Central memory CD8-positive, alpha-beta T cell (primary cell): ENCODE data around the gene CLMN.

Experiments used
- ATAC-seq: fragments of 150-1000 bp; cut with Tn5 transposase; replicated peaks from 2 replicates; pipeline ENCODE4 v1.10.0; 2022; ENCODE audit warnings: mild to moderate bottlenecking, moderate FRiP score, moderate number of reproducible peaks; ENCODE audit not compliant: poor library complexity, severe bottlenecking; ENCODE audit errors: extremely low read depth
- DNase-seq, 2 donors: peaks; one replicate each; pipeline ENCODE4 v3.0.0; 2021; ENCODE audit warnings: low spot score in 2 of 2
- H3K27ac Mint-ChIP-seq: one replicate; pipeline ENCODE4 v1.8.0; 2022; ENCODE audit warnings: low read depth, mild to moderate bottlenecking, moderate library complexity, mixed read lengths
- H3K27me3 Mint-ChIP-seq: one replicate; pipeline ENCODE4 v1.8.0; 2022; ENCODE audit warnings: mixed read lengths
- H3K36me3 Mint-ChIP-seq: one replicate; pipeline ENCODE4 v1.8.0; 2022; ENCODE audit warnings: mild to moderate bottlenecking, moderate library complexity, mixed read lengths; ENCODE audit not compliant: insufficient read depth
- H3K4me1 Mint-ChIP-seq: one replicate; pipeline ENCODE4 v1.8.0; 2022; ENCODE audit warnings: mixed read lengths
- H3K4me3 Mint-ChIP-seq: one replicate; pipeline ENCODE4 v1.8.0; 2022; ENCODE audit warnings: mild to moderate bottlenecking, moderate library complexity, mixed read lengths
- H3K9me3 Mint-ChIP-seq: one replicate; pipeline ENCODE4 v1.8.0; 2022; ENCODE audit warnings: mixed read lengths

The CLMN gene

DNA sequence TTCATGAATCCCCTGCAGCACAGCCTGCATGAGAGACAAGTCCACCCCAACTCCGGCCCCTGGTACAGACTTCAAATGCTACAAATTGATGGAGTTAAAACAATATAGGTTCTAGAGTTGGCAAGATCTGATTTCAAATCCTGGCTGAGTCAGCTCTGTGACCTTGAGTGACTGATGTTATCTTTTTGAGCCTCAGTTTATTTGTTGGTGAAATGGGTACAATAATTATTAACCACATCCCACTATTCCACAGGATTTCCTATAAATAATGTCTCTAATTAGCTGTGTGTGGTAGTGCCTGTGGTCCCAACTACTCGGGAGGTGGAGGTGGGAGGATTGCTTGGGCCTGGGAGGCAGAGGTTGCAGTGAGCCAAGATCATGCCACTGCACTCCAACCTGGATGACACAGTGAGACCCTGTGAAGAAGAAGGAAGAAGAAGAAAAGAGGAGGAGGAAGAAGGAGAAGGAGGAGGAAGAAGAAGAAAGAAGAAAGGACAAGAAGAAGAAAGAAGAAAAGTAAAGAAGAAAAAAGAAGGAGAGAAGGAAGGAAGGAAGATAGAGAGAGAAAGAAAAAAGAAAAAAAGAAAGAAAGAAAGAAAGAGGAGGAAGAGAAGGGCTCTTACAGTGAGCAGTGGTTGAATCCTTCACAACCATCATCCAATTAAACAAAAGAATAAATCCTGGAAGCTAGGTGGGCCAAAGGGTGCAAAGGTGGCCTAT lies 122.7 kb downstream of the CLMN start:
- no peak overlapping the region for H3K4me3 Mint-ChIP-seq
- H3K27ac Mint-ChIP-seq = no peak overlapping the region
- peaks cover 34% of the 10 kb centered on the region for H3K27me3 Mint-ChIP-seq
- H3K4me1 Mint-ChIP-seq = peaks cover 5% of the 10 kb centered on the region
- ATAC-seq = no peak
- no peak for DNase-seq
- no peaks in the 10 kb centered on the region for H3K9me3 Mint-ChIP-seq
- H3K36me3 Mint-ChIP-seq = no peaks in the 10 kb centered on the region

- Mint-ChIP-seq H3K9me3 (no peaks in the 10 kb centered on the region), H3K4me3 (no peak overlapping the region), H3K27ac (no peak overlapping the region), H3K27me3 (peaks cover 34% of the 10 kb centered on the region), H3K4me1 (peaks cover 5% of the 10 kb centered on the region), H3K36me3 (no peaks in the 10 kb centered on the region)
- no peak for DNase-seq
- ATAC-seq = no peak
Observed at GRCh38 chr14:95196268-95196667, 123.4 kb downstream of the CLMN start.

DNA sequence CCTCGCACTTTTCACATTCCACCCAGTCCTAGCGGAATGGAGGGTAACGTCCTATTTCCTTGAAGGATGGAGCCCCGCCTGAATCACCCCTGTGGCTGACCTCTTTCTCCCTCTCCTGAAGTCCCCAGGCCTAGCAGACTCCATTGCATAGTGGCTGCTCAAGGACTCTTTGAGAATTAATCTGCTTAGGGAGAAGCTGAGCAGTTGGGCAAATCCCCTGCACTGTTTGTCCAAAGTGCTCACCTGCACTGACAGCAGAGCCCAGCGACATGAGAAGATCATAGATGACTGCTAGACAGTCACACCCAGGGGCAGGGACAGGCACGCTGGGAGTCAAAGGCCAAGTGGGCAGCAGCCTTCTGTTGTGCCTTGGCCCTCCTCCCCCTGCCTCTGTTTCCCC lies 124.7 kb downstream of the CLMN start:
- no peak overlapping the region for H3K27ac Mint-ChIP-seq

GRCh38 chr14:95193081-95193480 lies 126.6 kb downstream of the CLMN start:
- Mint-ChIP-seq H3K27ac (no peak overlapping the region), H3K9me3 (no peaks in the 10 kb centered on the region), H3K36me3 (peaks cover 3% of the 10 kb centered on the region), H3K27me3 (peaks cover 45% of the 10 kb centered on the region), H3K4me3 (no peak overlapping the region), H3K4me1 (peaks cover 5% of the 10 kb centered on the region)
- DNase-seq = no peak
- ATAC-seq = no peak

More for the DNA sequence above, 124.7 kb downstream of the CLMN start:
- H3K4me1 Mint-ChIP-seq = peaks cover 5% of the 10 kb centered on the region
- H3K36me3 Mint-ChIP-seq = no peaks in the 10 kb centered on the region
- ATAC-seq (no peak), DNase-seq (no peak)
- no peak overlapping the region for H3K4me3 Mint-ChIP-seq
- H3K9me3 Mint-ChIP-seq = no peaks in the 10 kb centered on the region
- peaks cover 41% of the 10 kb centered on the region for H3K27me3 Mint-ChIP-seq

GRCh38 chr14:95192311-95192710 lies 127.4 kb downstream of the CLMN start:
- Mint-ChIP-seq H3K36me3 (peaks cover 4% of the 10 kb centered on the region), H3K27me3 (peaks cover 49% of the 10 kb centered on the region), H3K27ac (no peak overlapping the region), H3K4me1 (peaks cover 5% of the 10 kb centered on the region), H3K4me3 (no peak overlapping the region), H3K9me3 (no peaks in the 10 kb centered on the region)
- ATAC-seq (no peak), DNase-seq (no peak)

- peaks cover 5% of the 10 kb centered on the region for H3K4me1 Mint-ChIP-seq
- H3K9me3 Mint-ChIP-seq = no peaks in the 10 kb centered on the region
- no peak for ATAC-seq
- H3K27ac Mint-ChIP-seq = no peak overlapping the region
- peaks cover 49% of the 10 kb centered on the region for H3K27me3 Mint-ChIP-seq
- H3K36me3 Mint-ChIP-seq = peaks cover 4% of the 10 kb centered on the region
- no peak overlapping the region for H3K4me3 Mint-ChIP-seq
- DNase-seq = no peak
Observed at GRCh38 chr14:95191445-95192199, 128.1 kb downstream of the CLMN start.

GRCh38 chr14:95190857-95191256 lies 128.9 kb downstream of the CLMN start:
- ATAC-seq (no peak), DNase-seq (no peak)
- Mint-ChIP-seq H3K27me3 (peaks cover 51% of the 10 kb centered on the region), H3K27ac (no peak overlapping the region), H3K9me3 (no peaks in the 10 kb centered on the region), H3K4me1 (no peaks in the 10 kb centered on the region), H3K4me3 (no peak overlapping the region), H3K36me3 (peaks cover 4% of the 10 kb centered on the region)

GRCh38 chr14:95190346-95190840 lies 129.3 kb downstream of the CLMN start:
- no peak for ATAC-seq
- Mint-ChIP-seq H3K27me3 (peaks cover 55% of the 10 kb centered on the region), H3K4me1 (no peaks in the 10 kb centered on the region), H3K4me3 (no peak overlapping the region), H3K36me3 (peaks cover 4% of the 10 kb centered on the region), H3K9me3 (no peaks in the 10 kb centered on the region), H3K27ac (no peak overlapping the region)
- DNase-seq = no peak

DNA sequence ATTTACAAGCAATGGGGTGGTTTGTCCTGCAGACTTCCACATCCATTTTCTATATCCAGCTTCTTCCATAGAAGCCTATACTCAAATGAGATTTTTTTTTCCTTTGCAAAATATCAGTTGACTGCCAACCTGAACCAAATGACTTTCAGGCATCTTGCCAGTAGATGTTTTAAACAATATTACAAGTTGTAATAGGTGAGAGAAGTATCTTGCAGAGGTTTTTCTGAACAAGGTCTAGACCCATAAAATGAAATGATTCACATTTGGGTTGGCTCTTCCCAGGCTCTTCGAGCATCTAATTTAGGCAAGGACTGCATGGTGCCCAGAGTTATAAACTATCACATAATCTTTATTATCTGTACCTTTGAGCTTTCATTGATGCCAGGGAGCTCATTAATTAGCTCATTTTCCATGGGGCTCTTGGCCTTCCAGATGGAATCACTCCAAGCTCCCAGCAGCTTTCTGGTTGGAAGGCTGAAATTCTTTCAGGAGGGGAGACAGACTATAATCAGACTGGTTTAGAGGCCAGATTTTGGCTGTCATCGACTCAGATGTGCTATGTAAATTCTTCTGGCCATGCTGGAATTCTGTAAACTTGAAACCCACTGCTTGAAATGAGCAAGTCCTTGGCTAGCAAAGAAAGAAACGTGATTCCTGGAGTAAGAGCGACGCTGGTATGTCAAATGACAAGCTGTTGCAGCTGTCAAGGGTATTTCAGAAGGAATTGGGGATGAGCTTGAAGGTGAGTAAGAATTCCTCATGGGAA lies 130.2 kb downstream of the CLMN start:
- DNase-seq (no peak), ATAC-seq (no peak)
- H3K9me3 Mint-ChIP-seq = no peaks in the 10 kb centered on the region
- H3K4me3 Mint-ChIP-seq = no peak overlapping the region
- no peak overlapping the region for H3K27ac Mint-ChIP-seq
- H3K4me1 Mint-ChIP-seq = no peaks in the 10 kb centered on the region
- peaks cover 64% of the 10 kb centered on the region for H3K27me3 Mint-ChIP-seq
- H3K36me3 Mint-ChIP-seq = peaks cover 4% of the 10 kb centered on the region

DNA sequence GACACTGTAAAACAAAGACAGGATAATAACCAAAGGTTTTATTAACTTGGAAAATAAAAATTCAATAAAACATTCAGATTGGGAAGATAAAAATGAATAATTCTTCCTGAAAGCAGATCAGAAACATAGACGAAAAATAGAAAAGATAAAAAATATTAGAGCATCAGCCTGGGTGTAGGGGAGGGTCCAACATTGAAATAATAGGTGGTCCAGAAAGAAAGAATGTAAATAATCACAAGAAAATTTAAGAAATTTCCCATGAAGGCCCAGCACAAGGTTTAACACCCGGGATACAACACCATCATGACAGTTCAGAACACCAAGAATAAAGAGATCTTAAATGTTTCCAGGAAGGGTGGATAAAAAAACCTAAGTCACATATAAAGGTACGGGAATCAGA lies 131.3 kb downstream of the CLMN start:
- Mint-ChIP-seq H3K4me1 (no peaks in the 10 kb centered on the region), H3K27me3 (peaks cover 65% of the 10 kb centered on the region), H3K36me3 (peaks cover 4% of the 10 kb centered on the region), H3K4me3 (no peak overlapping the region), H3K9me3 (no peaks in the 10 kb centered on the region), H3K27ac (no peak overlapping the region)
- DNase-seq (no peak), ATAC-seq (no peak)

DNA sequence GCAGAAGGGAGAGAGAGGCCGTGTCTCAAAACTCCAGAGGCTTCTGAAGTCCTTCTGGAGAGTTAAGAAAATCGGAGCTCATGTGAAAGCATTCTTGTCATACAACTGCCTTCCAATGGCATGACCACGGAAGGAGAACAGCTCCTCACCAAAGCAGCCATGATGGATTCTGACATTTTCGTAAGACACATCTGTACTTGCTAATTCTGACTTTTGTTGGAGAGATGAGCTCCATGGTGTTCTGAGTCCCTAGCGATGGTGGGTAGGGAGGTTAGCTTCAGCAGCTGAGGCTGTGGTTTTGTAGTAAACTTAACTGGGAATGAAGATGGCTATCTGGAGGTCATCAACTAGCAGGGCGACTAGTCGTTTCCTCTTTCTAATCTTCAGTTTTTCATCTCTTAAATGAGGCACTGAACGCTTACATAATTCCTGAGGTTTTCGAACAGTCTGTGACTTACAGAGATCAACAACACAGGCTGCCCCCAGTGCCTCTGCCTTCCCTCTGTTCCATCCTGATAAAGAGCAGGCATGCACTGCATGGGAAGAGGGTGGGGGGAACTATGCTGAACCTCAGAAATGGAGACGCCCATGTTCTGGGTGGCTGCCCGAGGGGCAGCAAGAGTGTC lies 133.8 kb downstream of the CLMN start:
- no peak overlapping the region for H3K4me3 Mint-ChIP-seq
- no peak for ATAC-seq
- no peaks in the 10 kb centered on the region for H3K9me3 Mint-ChIP-seq
- no peak overlapping the region for H3K27ac Mint-ChIP-seq
- H3K36me3 Mint-ChIP-seq = peaks cover 4% of the 10 kb centered on the region
- no peaks in the 10 kb centered on the region for H3K4me1 Mint-ChIP-seq
- DNase-seq = no peak
- peaks cover 71% of the 10 kb centered on the region for H3K27me3 Mint-ChIP-seq

GRCh38 chr14:95185033-95185766 lies 134.5 kb downstream of the CLMN start:
- H3K27ac Mint-ChIP-seq = no peak overlapping the region
- DNase-seq (no peak), ATAC-seq (no peak)
- peaks cover 4% of the 10 kb centered on the region for H3K36me3 Mint-ChIP-seq
- H3K27me3 Mint-ChIP-seq = peaks cover 70% of the 10 kb centered on the region
- no peaks in the 10 kb centered on the region for H3K9me3 Mint-ChIP-seq
- H3K4me3 Mint-ChIP-seq = no peak overlapping the region
- H3K4me1 Mint-ChIP-seq = no peaks in the 10 kb centered on the region
